B cell (primary cell): ENCODE data around the gene CDK5RAP2.

Source experiments
- CTCF ChIP-seq: fragments of 200-600 bp; IDR thresholded peaks from one replicate; pipeline ENCODE4 v1.8.0; 2022; ENCODE audit warnings: antibody characterized with exemption, mild to moderate bottlenecking
- EZH2 ChIP-seq: IDR thresholded peaks from 2 replicates; pipeline ENCODE4 v1.6.1; 2012; ENCODE audit warnings: borderline replicate concordance, low read depth, mild to moderate bottlenecking, moderate library complexity, low read length; ENCODE audit not compliant: insufficient read depth, poor library complexity, severe bottlenecking

GRCh38 chr9:120542701-120543490 lies 37.1 kb downstream of the CDK5RAP2 start:
- TF ChIP-seq CTCF (no peak), EZH2 (no peak)
